Pancreas (tissue), 10 donors: ENCODE measurements around the gene CTU2. TPM values are rescaled to one million over a fixed set of nuclear protein-coding genes. Genes with fewer than 3 reads are reported as not detected.

Experiments used
- ATAC-seq, 4 donors: fragments of 200-7000 bp; cut with Tn5 transposase; one replicate each; pipeline versions ENCODE4 v1.8.0 to v1.9.1; 2020; ENCODE audit warnings: mild to moderate bottlenecking in 4 of 4, moderate library complexity in 4 of 4
- DNase-seq, 6 donors: peaks; one replicate each; pipeline ENCODE4 v3.0.0-alpha.2; 2020
- FAIRE-seq: peaks from 2 replicates; lab custom pipeline; 2012; peaks lifted over from hg19 to GRCh38; lab: Jason Lieb, UNC
- H3K27ac ChIP-seq, 4 donors: fragments of 200-600 bp; sonication (generic); 1 replicate in 3 of 4; 2 replicates in 1 of 4; pipeline versions ENCODE4 v1.5.0 to v1.8.0; 2020
- H3K27me3 ChIP-seq, 4 donors: fragments of 200-600 bp; one replicate each; pipeline ENCODE4 v1.8.0; 2021
- H3K36me3 ChIP-seq, 3 donors: fragments of 200-600 bp; sonication (generic) in 1 of 3; one replicate each; pipeline versions ENCODE4 v1.5.0 to v1.8.0; 2020 to 2021
- H3K4me1 ChIP-seq, 3 donors: fragments of 200-600 bp; one replicate each; pipeline ENCODE4 v1.8.0; 2021
- H3K4me3 ChIP-seq, 4 donors: fragments of 200-600 bp; sonication (generic) in 2 of 4; one replicate each; pipeline versions ENCODE4 v1.5.0 to v1.8.0; 2020 to 2021
- H3K9me3 ChIP-seq, 4 donors: fragments of 200-600 bp; one replicate each; pipeline ENCODE4 v1.8.0; 2021
- whole genome bisulfite sequencing, 2 donors: extraction: QIAGEN DNeasy Blood & Tissue Kit; methylation state at CpG; one replicate each; pipeline ENCODE4 v1.1.7; 2013; 5-methylcytosine and 5-hydroxymethylcytosine counted together
- intact Hi-C, 3 donors: fragments of 100-400 bp; cut with DNase I; formaldehyde crosslinking; loops; one replicate each; pipeline versions ENCODE4 v1.11.1 to v1.14.2; 2022
- polyA plus RNA-seq, 2 donors: library from polyadenylated mRNA; stranded (reverse); fragments of 200-250 nt; gene quantifications; one replicate each; pipeline ENCODE4 v1.2.3, GENCODE V29; 2013
- total RNA-seq, 6 donors: library from RNA; stranded (reverse); fragmentation: NEBNext Ultra II Directional in 4 of 6; extraction: Animal tissue kit (Norgen Biotek cat#: 25700) in 4 of 6; gene quantifications; one replicate each; pipeline versions ENCODE4 v1.2.1 to v1.2.4, GENCODE V29; 2021 to 2023
- TF ChIP-seq, protein P1 (sequence below), 4 donors: fragments of 200-600 bp; sonication (generic) in 3 of 4; IDR thresholded peaks; one replicate each; pipeline versions ENCODE4 v1.5.0 to v1.8.0; 2021; ENCODE audit warnings: antibody characterized with exemption in 4 of 4
- donor health status: healthy with polysubstance abuse.
- donor health status: DM: no; HTN: no; CAD: no; lungs with moderate emphysema.
- donor health status: DM: no; HTN: no; CAD: no.
- donor health status: control.
- donor health status: control.
- donor health status: Bipolar disorder and iron deficiency.
- donor health status: DM: yes; HTN: yes; CAD: no.
- donor health status: DM: no; HTN: no; CAD: no.
- donor health status: DM: no; HTN: no; CAD: no.
- donor health status: DM: yes; HTN: yes; CAD: no.

CTU2 gene
- total and polyA plus RNA-seq, 8 donors: 8.1 to 21.9 (median 10.6) TPM

DNA sequence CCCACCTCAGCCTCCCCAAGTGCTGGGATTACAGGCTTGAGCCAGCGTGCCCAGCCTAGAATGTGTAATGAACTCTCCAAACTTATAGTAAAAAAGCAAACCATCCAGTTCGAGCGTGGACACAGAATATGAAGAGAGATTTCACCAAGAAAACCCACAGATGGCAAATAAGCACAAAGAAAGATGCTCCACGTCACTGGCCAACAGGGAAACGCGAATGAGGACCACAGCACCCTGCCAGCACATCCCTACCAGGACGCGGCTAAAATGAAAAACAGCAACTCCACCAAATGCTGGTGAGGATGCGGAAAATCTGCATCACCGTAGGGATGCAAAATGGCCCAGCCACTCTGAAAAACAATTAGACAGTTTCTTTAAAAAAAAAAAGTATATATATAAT, 44.8 kb upstream of the CTU2 start:
- ATAC-seq: no peak
- intact Hi-C loops: no loop called here
- no peak overlapping the region for H3K27ac ChIP-seq
- no peaks in the 10 kb centered on the region for H3K36me3 ChIP-seq
- peaks cover 0 to 17% (median 5%) of the 10 kb centered on the region in 3 donors for H3K4me1 ChIP-seq
- TF ChIP-seq, protein P1, sequence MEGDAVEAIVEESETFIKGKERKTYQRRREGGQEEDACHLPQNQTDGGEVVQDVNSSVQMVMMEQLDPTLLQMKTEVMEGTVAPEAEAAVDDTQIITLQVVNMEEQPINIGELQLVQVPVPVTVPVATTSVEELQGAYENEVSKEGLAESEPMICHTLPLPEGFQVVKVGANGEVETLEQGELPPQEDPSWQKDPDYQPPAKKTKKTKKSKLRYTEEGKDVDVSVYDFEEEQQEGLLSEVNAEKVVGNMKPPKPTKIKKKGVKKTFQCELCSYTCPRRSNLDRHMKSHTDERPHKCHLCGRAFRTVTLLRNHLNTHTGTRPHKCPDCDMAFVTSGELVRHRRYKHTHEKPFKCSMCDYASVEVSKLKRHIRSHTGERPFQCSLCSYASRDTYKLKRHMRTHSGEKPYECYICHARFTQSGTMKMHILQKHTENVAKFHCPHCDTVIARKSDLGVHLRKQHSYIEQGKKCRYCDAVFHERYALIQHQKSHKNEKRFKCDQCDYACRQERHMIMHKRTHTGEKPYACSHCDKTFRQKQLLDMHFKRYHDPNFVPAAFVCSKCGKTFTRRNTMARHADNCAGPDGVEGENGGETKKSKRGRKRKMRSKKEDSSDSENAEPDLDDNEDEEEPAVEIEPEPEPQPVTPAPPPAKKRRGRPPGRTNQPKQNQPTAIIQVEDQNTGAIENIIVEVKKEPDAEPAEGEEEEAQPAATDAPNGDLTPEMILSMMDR (IDR thresholded peaks at IDR 0.05): no peak
- WGBS, 2 donors: 81 to 84% methylated on average over 10 of the region's 10 CpGs
- no peaks in the 10 kb centered on the region for H3K27me3 ChIP-seq
- DNase-seq: no peak
- no peak for FAIRE-seq
- no peaks in the 10 kb centered on the region for H3K9me3 ChIP-seq
- H3K4me3 ChIP-seq: no peak overlapping the region

DNA sequence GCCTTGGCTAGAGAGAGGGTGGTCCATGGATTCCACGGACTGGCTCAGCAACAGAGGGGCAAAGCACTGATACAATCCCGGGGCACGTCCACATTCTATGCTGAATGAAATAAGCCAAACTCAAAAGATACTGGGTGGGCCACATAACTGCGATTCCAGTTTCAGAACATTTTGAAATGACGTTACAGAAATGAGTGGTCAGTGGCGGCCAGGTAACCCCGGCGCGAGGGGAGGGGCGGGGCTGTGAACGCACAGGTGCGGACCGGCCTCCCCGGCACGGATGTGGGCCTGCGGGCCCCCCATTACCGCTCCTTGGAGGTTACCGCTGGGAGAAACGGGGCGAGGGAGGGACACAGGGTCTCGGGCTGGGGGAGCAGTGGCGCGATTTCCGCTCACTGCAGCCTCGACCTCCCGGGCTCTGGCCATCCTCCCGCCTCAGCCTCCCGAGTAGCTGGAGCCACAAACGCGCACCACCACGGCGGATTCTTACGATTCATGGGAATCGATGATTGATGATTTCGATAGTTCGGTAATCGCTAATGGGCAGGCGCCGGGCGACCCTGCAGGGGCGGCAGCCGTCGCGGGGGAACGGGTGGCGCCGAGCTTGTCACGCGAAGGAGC, 44.0 kb upstream of the CTU2 start:
- DNase-seq: peak in 3 of 6 donors; percentile 49 to 72 (median 67)
- intact Hi-C loops: no loop called here
- WGBS, 2 donors: 1 to 2% methylated on average over 44 to 49 of the region's 49 CpGs

DNA sequence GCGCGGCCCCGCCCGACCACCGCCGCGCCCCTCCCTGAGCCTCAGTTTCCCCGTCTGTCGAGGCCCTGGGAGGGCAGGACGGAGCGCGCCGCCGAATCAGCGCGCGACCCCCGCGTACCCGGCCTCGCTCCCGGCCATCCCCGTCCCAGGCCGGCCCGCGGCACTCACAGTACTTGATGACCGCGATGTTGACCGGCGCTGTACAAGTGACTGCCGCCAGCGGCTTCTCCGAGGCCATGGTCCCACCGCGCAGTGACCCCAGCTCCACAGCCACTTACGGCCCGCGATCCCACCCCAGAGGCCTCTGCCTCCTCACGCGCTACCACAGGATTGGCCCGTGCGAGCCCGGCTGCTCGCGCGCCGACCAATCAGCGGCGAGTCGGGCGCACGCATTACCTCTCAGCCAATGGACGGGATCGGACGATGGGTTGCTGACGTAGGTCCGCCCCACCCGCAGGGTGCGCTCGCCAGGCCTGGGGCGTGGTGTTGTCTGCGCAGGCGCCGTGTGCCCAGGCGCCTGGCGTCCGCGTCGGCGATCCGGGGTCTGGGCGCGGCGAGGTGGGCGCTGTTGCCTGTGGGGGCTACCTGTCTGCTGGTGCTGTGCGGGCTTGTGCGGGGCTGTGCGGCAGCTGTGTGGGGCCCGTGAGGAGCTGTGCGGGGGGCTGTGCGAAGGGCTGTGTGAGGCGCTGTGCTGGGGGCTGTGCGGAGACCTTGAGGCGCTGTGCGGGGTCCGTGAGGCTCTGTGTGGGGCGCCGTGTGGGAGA, 43.3 kb upstream of the CTU2 start, which contains the start of gene MVD:
MVD (minus strand) TSS at position 249 of the 764 bp plus-strand sequence; CDS start at position 238, 11 bp downstream.
- no peak for FAIRE-seq
- ATAC-seq: peak; percentile 96 to 98 (median 98)
- H3K36me3 ChIP-seq: no peaks in the 10 kb centered on the region
- peak; percentile 95 to 99 (median 96) for DNase-seq
- 0 to 1% methylated on average over 84 to 88 of the region's 88 CpGs for WGBS, 2 donors
- H3K27me3 ChIP-seq: no peaks in the 10 kb centered on the region
- H3K4me3 ChIP-seq: peak within 1 kb of the TSS; percentile 70 to 80 (median 74)
- peak within 1 kb of the TSS; percentile 56 to 77 (median 64) for H3K27ac ChIP-seq
- TF ChIP-seq, protein P1 (IDR thresholded peaks at IDR 0.05): no peak
- no peaks in the 10 kb centered on the region for H3K9me3 ChIP-seq
- H3K4me1 ChIP-seq: peaks cover 0 to 17% (median 5%) of the 10 kb centered on the region in 3 donors
- intact Hi-C loops: no loop called here

More for the DNA sequence above, 44.0 kb upstream of the CTU2 start:
- no peak for FAIRE-seq
- peaks cover 0 to 17% (median 5%) of the 10 kb centered on the region in 3 donors for H3K4me1 ChIP-seq
- no peaks in the 10 kb centered on the region for H3K9me3 ChIP-seq
- ATAC-seq: peak in 2 of 4 donors; percentile 0 to 10
- H3K27ac ChIP-seq: peak overlapping the region; percentile 56 to 77 (median 64)
- TF ChIP-seq, protein P1 (IDR thresholded peaks at IDR 0.05): no peak
- no peaks in the 10 kb centered on the region for H3K36me3 ChIP-seq
- no peaks in the 10 kb centered on the region for H3K27me3 ChIP-seq
- H3K4me3 ChIP-seq: peak overlapping the region; percentile 70 to 80 (median 74)

DNA sequence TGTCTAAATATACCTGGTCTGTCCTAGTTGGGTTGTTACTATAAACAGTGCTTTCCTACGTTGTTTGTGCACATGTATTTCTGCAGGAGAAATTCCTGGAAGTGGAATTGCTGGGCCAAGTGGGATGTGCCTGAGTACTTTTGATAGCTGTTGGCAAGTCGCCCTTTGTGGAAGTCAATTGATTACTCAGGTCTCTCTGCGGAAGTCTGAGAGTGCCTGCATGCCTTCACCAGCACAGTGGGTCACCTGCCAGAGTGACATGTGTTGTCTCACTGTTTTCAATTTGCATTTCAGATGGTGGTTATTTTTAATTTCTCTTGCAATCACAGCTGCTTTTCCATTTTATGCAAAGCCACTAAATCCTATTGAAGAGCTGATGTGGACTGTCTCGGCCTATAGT, 41.2 kb upstream of the CTU2 start:
- no peaks in the 10 kb centered on the region for H3K27me3 ChIP-seq

More for the DNA sequence above, 41.2 kb upstream of the CTU2 start:
- Histone ChIP-seq H3K4me1 (peaks cover 0 to 17% (median 5%) of the 10 kb centered on the region in 3 donors), H3K9me3 (no peaks in the 10 kb centered on the region), H3K36me3 (no peaks in the 10 kb centered on the region), H3K4me3 (no peak overlapping the region), H3K27ac (peak overlapping the region in 1 of 4 donors; percentile 19)
- ATAC-seq (peak; percentile 14 to 37 (median 20)), FAIRE-seq (no peak), DNase-seq (peak in 4 of 6 donors; percentile 52 to 76 (median 67))
- WGBS, 2 donors: 31 to 32% methylated on average over 4 of the region's 4 CpGs
- TF ChIP-seq, protein P1 (IDR thresholded peaks at IDR 0.05): no peak
- intact Hi-C loops: no loop called here
